ENCODE data around the gene DUSP1. TPM values are rescaled to one million over a fixed set of nuclear protein-coding genes. Genes with fewer than 3 reads are reported as not detected.

DUSP1 gene
- polyA plus RNA-seq, 1 donor (not counting 4 experiments of a cell fraction or from before 2014, with no cell fraction given): 174 TPM

GRCh38 chr5:172719211-172719610 lies 51.8 kb downstream of the DUSP1 start:
- no peak overlapping the region for H3K27ac ChIP-seq (ENCODE audit: control insufficient read depth, insufficient read depth, low read length)
- H3K9me3 ChIP-seq (ENCODE audit: control insufficient read depth, low read depth, low read length): no peaks in the 10 kb centered on the region
- H3K9ac ChIP-seq (ENCODE audit: control insufficient read depth, extremely low read depth, insufficient read depth, low read length): no peak overlapping the region
- dilution Hi-C loops (cut with MboI; ENCODE audit: extremely low pct_ligation_motif_present, low sequenced_read_pairs): no loop called here
- no peak overlapping the region for H3K4me3 ChIP-seq (ENCODE audit: control insufficient read depth in 2 of 3, extremely low read depth in 1 of 3, insufficient read depth in 2 of 3, low read depth in 1 of 3, low read length in 3 of 3)
- DNase-seq (ENCODE audit: low read depth, low spot score): no peak
- peaks cover 13% of the 10 kb centered on the region for H3K4me1 ChIP-seq (ENCODE audit: control insufficient read depth, extremely low read depth, insufficient read depth, low read length)
- FAIRE-seq: no peak
- H2AFZ ChIP-seq (ENCODE audit: control insufficient read depth, low read length): no peak overlapping the region
- H3K27me3 ChIP-seq (ENCODE audit: control insufficient read depth, extremely low read depth, insufficient read depth, low read length): peaks cover 21% of the 10 kb centered on the region
- no peak overlapping the region for H3K4me2 ChIP-seq (ENCODE audit: control insufficient read depth, extremely low read depth, insufficient read depth, low read depth, low read length)
- TF ChIP-seq EZH2 (IDR thresholded peaks at IDR 0.05; ENCODE audit: low read length) (no peak), CTCF (optimal IDR thresholded peaks at IDR 0.05 in 1 of 3, IDR thresholded peaks at IDR 0.05 in 1 of 3, conservative IDR thresholded peaks at IDR 0.05 in 1 of 3; ENCODE audit: extremely low read depth in 1 of 3, insufficient read depth in 2 of 3, low read length in 3 of 3) (no peak)
- no peaks in the 10 kb centered on the region for H3K79me2 ChIP-seq (ENCODE audit: control insufficient read depth, insufficient read depth, low read length)
- no peaks in the 10 kb centered on the region for H3K9me1 ChIP-seq (ENCODE audit: control insufficient read depth, extremely low read depth, insufficient read depth, low read length)
- no peaks in the 10 kb centered on the region for H4K20me1 ChIP-seq (ENCODE audit: control insufficient read depth, extremely low read depth, insufficient read depth, low read length)
- H3K36me3 ChIP-seq (ENCODE audit: control insufficient read depth in 2 of 2, extremely low read depth in 1 of 2, insufficient read depth in 2 of 2, low read length in 2 of 2): no peaks in the 10 kb centered on the region

GRCh38 chr5:172718527-172719114 lies 52.4 kb downstream of the DUSP1 start:
- DNase-seq (ENCODE audit: low read depth, low spot score): no peak
- H3K36me3 ChIP-seq (ENCODE audit: control insufficient read depth in 2 of 2, extremely low read depth in 1 of 2, insufficient read depth in 2 of 2, low read length in 2 of 2): no peaks in the 10 kb centered on the region
- peaks cover 14% of the 10 kb centered on the region for H3K4me1 ChIP-seq (ENCODE audit: control insufficient read depth, extremely low read depth, insufficient read depth, low read length)
- no peak overlapping the region for H3K9ac ChIP-seq (ENCODE audit: control insufficient read depth, extremely low read depth, insufficient read depth, low read length)
- H3K9me1 ChIP-seq (ENCODE audit: control insufficient read depth, extremely low read depth, insufficient read depth, low read length): no peaks in the 10 kb centered on the region
- dilution Hi-C loops (cut with MboI; ENCODE audit: extremely low pct_ligation_motif_present, low sequenced_read_pairs): no loop called here
- no peak overlapping the region for H3K4me2 ChIP-seq (ENCODE audit: control insufficient read depth, extremely low read depth, insufficient read depth, low read depth, low read length)
- H2AFZ ChIP-seq (ENCODE audit: control insufficient read depth, low read length): no peak overlapping the region
- H4K20me1 ChIP-seq (ENCODE audit: control insufficient read depth, extremely low read depth, insufficient read depth, low read length): no peaks in the 10 kb centered on the region
- peaks cover 21% of the 10 kb centered on the region for H3K27me3 ChIP-seq (ENCODE audit: control insufficient read depth, extremely low read depth, insufficient read depth, low read length)
- H3K9me3 ChIP-seq (ENCODE audit: control insufficient read depth, low read depth, low read length): no peaks in the 10 kb centered on the region
- H3K27ac ChIP-seq (ENCODE audit: control insufficient read depth, insufficient read depth, low read length): no peak overlapping the region
- H3K79me2 ChIP-seq (ENCODE audit: control insufficient read depth, insufficient read depth, low read length): no peaks in the 10 kb centered on the region
- H3K4me3 ChIP-seq (ENCODE audit: control insufficient read depth in 2 of 3, extremely low read depth in 1 of 3, insufficient read depth in 2 of 3, low read depth in 1 of 3, low read length in 3 of 3): no peak overlapping the region
- no peak for TF ChIP-seq EZH2 (IDR thresholded peaks at IDR 0.05; ENCODE audit: low read length)
- TF ChIP-seq CTCF (optimal IDR thresholded peaks at IDR 0.05 in 1 of 3, IDR thresholded peaks at IDR 0.05 in 1 of 3, conservative IDR thresholded peaks at IDR 0.05 in 1 of 3; ENCODE audit: extremely low read depth in 1 of 3, insufficient read depth in 2 of 3, low read length in 3 of 3): no peak
- FAIRE-seq: no peak

Small RNA genes lying within 50 kb of the gene (small RNA-seq; reads per million reads assigned to genes)
- gene AC022217.4 (ENCODE audit: insufficient read length in 3 of 3, low read depth in 3 of 3, low replicate concordance in 1 of 3) (0 reads per million in 3 experiments), gene RF00019 (ENCODE audit: insufficient read length in 3 of 3, low read depth in 3 of 3, low replicate concordance in 1 of 3) (0 reads per million in 3 experiments)

Other genes starting within 250 kb of the DUSP1 start
- gene NEURL1B, start 129.9 kb downstream of the DUSP1 start, polyA plus RNA-seq: 0.06 to 0.43 TPM (median 0.36 TPM) in 3 replicates
- 89.5 to 105 TPM (median 93.4 TPM) in 3 replicates for gene ERGIC1, start 63.1 kb upstream of the DUSP1 start, polyA plus RNA-seq
- gene RPL26L1, start 188.2 kb upstream of the DUSP1 start, polyA plus RNA-seq: 89.8 to 111 TPM (median 102 TPM) in 3 replicates
- 269 to 609 TPM (median 533 TPM) in 3 replicates for gene ATP6V0E1, start 212.6 kb upstream of the DUSP1 start, polyA plus RNA-seq